ENCODE measurements around the gene SGCD.

The SGCD gene

DNA sequence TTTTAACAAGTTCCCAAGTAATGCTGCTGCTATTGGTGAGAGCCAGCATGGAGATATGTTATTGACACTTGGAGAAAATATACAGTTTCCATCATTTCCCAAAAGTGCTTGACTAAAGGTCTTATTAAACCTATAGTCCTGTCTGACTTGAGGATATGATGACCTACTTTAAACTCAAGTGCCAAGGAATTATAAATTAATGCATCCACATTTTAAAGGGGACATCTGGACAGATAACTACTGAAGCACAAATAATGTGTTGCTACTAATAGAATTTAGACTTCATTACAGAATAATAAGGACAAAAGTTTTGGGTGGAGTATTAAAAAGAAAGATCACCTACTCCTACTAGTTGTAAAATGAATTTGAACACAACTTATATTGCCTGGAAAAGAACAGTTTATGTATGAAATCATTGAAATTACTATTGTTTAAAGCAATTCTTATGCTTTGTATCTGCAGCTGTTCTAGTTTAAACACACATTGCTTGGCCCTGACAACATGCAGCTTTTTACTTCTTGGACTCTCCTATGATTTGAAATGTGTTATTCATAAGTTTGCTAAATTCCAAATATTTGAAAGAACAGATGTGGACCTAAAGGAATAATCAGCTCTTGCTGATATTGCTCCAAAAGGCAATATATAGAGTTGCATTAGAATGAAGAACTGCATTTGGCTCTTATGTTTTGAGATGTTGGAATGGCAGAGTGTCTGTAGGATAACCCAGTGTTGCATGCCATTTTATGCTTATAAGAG is 73.4 kb downstream of the SGCD start:
- no peak for FAIRE-seq

DNA sequence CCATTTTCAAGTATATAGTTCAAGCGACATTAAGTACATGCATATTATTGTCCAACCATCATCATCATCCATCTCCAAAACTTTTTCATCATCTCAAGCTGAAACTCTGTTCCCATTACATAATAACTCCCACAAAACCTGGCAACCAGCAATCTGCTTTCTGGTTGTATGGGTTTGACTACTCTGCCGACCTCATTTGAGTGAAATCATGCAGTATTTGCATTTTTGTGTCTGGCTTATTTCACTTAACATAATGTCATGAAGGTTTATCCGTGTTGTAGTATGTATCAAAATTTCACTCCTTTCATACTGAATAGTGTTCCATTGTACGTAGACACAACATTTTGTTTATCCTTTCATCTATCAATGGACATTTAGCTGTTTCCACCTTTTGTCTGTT is 74.8 kb downstream of the SGCD start:
- FAIRE-seq, result no peak
- DNase-seq (ENCODE audit: low spot score), result no peak

More for the DNA sequence above, 73.4 kb downstream of the SGCD start:
- no peak for DNase-seq (ENCODE audit: low spot score)

DNA sequence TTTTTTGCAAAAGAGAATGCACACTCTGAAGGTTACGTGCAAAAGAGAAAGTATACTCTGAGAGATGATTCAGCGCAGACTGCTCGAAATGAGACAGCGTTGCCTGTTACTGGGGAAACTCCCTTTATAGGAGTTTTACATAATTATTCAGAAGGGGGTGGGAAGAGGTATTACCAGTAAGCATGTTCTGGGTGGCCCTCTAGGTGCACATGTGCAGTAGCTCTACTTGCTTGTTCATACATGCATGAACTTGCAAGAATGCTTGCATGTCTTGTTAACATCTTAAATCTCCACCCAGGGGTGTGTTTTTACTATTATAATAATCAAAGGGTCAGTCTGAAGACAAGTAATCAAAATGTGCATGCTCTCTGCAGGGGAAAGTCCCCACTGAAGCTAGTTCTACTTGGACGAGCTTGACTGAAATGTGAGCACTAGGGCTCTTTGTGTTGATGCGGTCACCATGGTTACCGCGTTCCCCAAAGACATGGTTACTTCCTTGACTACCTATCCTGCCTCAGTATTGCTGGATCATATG is 75.5 kb downstream of the SGCD start:
- no peak for FAIRE-seq
- DNase-seq (ENCODE audit: low spot score), result no peak

DNA sequence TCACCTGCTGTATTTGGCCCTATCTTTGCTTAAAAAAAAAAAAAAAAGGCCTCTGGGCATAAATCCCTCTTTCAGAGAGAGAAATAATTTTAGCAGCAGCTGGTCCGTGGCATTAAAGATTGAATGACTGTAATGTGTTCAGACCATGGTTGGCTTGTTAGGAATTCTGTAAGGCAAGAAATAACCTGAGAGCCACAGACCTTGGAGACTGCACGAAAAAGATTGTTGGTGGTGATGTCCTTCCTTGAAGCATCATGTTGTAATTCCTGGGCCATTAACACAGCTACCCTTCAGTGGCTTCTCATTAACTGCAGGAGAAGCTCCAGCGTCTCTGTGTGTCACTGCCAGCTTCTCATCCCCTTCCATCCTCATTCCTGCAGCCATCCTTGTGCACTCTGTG is 79.0 kb downstream of the SGCD start:
- no peak for FAIRE-seq
- no peak for DNase-seq (ENCODE audit: low spot score)

DNA sequence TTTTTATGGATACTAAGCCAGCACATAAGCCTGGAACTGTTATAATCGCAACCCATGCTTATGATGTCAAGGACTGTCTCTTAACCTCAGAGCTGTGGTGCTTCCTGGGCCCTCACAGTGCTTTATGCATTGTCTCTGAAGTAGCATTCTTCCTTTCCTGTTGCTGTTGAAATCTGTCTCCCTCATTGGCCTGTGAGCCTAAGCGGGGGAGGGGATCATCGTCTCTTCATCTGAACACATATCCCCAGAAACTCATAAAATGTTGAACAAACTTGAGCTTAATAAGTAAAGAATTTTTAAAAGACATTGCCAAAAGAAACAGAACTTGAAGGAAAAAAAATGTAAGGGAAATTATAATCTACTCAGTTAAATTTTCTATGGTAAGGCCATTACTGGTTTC is 80.3 kb downstream of the SGCD start:
- no peak for FAIRE-seq

DNA sequence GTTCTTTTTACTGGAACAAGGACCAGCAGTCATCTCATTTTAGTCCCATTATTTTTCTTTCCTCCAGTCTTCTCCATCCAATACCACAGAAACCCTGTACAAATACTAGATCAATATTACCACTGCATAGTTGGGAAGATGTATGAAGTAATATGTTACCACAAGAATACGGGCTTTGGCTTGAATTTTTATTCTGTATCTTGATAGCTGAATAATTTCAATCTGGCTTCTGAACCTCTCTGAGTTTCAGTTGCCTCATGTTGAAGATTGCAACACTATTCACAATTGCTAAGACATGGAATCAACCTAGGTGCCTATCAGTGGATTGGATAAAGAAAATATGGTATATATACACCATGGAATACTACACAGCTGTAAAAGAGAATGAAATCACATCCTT is 82.9 kb downstream of the SGCD start:
- FAIRE-seq (no peak), DNase-seq (ENCODE audit: low spot score) (no peak)

More for the DNA sequence above, 80.3 kb downstream of the SGCD start:
- no peak for DNase-seq (ENCODE audit: low spot score)

DNA sequence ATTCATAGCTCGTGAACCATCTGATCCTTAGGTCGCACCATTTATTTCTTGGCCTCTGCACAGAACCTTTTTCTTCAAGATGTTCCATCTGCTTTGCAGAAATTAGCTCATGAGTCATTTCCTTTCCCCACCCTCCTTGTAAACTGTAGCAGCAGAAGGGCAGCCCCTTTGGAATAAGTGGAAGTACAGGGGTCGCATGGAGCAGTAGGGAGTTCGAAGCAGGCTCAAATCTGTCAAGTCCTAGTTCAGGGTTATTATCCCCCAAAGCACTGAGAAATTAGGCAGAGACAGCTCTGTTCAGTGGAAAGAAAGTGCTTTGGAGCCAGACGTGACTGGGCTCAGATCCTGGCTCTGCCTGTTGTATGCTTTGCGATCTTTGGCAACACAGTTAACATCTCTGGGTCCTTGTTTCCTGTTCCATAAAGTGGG is 84.2 kb downstream of the SGCD start:
- FAIRE-seq (no peak), DNase-seq (ENCODE audit: low spot score) (peak; percentile 21)

DNA sequence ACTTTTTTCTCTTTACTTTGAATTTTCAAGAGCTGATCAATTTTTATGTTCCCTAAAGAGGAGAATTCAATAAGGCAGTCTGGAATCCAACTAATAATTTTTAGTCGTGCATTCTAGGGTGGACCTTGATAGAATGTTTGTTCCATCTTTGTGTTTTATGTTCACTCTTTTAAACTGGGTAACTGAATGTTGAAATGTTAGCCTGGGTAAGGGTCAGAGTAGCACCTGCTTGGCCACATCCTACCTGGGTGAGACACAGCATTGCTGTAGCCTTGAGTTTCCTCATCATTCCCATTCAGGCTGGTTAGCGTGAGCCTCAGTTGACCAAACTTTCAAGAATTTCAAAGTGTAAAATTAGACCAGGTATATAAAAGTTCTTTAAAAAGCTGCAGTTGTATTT is 85.0 kb downstream of the SGCD start:
- no peak for DNase-seq (ENCODE audit: low spot score)
- FAIRE-seq, result no peak

DNA sequence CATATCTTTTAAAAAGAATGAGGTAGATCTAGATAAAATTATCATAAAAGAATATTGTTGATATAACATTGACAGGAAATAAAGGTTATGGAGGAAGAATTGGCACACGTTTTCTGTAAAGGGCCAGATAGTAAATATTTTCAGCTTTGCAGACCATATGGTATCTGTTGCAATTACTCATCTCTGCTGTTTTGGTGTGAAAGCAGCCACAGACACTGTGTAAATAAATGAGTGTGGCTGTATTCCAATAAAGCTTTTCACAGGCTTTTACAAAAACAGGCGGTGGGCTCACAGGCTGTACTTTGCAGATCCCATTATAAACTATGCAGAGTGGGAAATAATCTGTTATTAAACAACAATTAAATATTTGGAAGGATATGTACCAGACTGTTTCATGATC is 87.4 kb downstream of the SGCD start:
- no peak for FAIRE-seq

DNA sequence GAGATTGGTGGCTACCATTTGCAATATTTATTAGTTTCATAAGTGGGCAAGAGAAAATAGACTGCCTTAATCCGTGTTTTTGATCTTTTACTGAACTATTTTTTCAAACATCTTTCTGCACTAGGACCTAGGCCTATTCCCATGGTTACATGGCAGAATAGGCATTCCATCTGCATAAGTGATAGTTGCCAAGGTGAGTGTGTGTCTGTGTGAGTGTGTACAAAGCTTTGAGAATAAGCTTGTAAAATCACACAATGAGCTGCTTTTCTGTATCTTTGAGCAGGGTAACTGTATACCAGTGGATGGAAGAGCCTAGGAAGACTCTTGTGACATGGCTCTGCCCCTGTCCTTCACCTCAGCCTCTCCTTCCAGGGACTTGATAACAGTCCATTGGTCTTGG is 92.7 kb downstream of the SGCD start:
- FAIRE-seq, result no peak
- DNase-seq (ENCODE audit: low spot score), result no peak

More for the DNA sequence above, 87.4 kb downstream of the SGCD start:
- no peak for DNase-seq (ENCODE audit: low spot score)

DNA sequence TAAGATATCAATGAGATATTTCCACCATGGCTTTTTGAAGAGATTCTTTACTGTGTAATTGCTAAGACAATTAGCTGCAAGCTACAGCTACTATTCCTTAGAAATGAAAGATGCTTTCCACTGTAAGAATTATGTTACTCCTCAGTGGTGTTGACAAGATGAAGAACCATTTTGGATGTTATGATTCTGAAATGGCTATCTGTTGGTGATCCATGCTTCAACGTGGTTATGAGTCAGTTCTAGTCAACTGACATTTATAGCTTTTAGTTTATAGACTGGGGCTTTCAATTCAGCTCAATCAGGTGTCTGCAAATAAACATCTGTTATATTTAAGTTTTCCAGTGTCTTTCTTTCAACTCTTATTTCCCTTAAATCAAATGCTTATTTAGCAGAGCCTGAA is 93.7 kb downstream of the SGCD start:
- no peak for FAIRE-seq
- DNase-seq (ENCODE audit: low spot score), result no peak

DNA sequence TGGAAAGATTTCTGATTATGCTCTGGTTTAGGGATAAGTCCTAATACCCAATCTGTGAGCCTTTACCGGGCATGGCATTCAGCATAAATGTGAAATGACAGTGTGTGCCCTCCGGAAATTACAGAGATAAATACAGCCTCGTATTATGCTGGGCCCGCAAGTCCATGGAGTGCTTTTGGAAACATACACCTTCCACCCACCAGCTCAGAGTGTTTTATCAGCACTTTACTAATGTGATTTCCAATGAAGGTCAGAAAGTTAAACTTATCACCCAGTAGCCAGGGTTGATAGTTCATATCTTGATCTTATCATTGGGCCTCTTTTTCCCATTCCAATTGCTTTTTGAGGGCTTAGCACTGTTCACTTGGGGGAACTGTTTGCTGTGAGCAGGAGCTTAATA is 94.8 kb downstream of the SGCD start:
- DNase-seq (ENCODE audit: low spot score), result no peak
- FAIRE-seq, result no peak

DNA sequence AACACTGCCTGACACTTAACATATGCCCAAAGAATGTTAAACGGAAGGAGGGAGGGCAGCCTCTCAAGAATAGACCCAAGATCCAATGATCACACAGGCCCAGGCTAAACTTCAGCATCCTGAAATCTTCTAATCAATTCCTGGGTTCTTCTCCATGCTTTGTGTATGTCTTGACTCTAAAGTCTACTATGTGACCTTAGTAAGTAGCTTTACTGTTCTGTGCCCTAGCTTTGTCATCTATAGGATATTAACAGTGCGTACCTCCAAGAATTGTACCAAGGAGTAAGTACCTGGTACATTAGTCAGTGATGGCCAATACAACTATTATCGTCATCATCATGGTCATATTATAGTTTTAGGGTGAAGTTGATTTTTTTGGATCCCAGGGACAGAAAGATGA is 96.6 kb downstream of the SGCD start:
- FAIRE-seq, result no peak
- no peak for DNase-seq (ENCODE audit: low spot score)

DNA sequence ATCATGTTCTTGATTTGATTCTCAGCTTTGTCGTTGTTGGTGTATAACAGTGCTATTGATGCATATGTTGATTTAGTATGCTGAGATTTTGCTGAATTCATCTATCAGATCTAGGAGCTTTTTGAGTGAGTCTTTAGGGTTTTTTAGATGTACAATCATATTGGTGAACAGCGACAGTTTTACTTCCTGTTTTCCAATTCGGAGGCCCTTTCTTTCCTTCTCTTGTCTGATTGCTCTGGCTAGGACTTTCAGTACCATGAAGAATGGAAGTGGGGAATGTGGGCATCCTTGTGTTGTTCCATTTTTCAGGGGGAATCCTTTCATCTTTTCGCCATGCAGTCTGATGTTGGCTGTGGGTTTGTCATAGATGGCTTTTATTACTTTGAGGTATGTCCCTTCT is 100.4 kb downstream of the SGCD start:
- no peak for DNase-seq (ENCODE audit: low spot score)
- no peak for FAIRE-seq

DNA sequence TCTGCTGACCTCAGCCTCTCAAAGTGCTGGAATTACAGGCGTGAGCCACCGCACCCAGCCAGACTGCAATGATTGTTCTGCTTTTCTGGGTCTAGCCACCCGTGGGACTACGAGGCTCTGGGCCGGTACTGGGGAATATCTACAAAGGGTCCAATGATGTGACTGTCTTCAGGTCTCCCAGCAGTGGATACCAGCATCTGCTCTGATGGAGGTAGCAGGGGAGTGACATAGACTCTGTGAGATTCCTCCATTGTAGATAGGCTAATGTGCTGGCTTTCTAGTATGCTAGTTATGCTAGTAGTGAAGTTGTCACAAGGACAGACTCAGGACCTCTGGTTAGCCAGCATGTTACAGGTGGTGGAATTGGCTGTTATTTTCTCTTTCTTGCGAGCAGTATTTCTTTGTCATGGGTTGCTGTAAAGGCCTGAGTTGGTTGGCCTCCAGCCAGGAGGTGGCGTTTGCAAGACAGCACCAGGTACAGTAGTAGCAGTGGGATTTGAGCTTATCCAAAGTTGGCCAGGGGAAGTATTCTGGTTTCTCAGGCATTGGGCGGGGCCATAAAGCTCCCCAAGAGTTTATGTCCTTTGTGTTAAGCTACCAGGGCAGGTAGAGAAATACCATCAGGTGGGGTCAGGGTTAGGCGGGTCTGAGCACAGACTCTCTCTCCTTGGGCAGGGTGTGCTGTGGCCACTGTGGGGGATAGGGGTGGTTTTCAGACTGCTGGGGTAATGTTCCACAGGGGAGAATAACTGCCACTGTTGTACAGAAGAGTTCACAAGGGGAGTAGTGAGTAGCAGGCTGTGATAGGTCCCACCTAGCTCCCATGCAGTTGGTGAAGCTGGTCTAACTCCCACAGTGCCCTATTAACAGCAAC is 105.2 kb downstream of the SGCD start:
- DNase-seq (ENCODE audit: low spot score) (no peak), FAIRE-seq (no peak)

DNA sequence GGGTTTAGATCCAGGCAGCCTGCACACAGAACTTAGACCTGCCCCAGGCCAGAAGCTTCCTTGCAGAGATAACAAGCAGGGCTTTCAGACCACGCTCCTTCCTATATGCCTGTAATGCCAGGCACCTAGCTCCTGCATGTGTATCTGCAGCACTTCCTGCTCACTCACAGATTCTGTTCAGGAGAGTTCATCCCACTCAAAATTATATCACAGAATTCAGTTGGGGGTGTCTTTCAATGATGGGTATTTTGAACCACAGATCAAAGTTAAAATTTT is 105.8 kb downstream of the SGCD start:
- FAIRE-seq (no peak), DNase-seq (ENCODE audit: low spot score) (no peak)

DNA sequence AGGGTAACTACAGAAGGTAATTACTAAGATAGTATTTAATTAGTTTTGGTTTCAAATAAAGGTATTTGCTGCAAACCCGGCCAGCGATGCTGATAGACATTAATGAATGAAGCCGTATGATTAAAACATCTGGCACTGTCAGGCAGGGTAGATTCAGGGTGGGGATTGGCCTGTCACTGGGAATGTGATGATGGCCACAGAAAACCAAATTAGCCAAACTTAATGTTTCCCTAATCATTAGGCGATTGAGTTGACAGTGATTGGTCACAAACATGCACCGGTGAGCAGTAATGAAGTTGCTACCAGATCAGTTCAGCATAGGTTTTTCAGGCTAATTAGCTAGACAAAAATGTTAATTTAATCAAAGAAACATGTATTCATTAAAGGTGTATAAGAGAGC is 107.5 kb downstream of the SGCD start:
- no peak for FAIRE-seq
- no peak for DNase-seq (ENCODE audit: low spot score)

DNA sequence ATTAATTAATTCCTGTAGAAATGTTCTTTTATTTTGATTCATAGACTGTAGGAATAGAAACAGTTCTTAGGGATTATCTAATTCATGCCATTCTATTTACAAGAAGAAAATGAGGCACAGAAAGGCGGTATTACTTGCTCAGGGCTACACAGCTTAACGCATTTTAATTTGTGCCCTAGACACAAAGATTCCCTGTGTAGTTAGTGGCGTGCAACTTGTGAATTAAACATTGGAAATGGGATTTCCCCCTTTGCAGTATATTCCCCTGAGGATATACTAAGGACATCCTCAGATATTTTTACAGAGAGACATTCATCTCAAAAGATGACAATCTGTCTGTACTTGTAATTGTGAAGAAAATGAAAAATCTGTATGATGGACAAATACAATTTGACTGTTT is 108.1 kb downstream of the SGCD start:
- FAIRE-seq (no peak), DNase-seq (ENCODE audit: low spot score) (no peak)

DNA sequence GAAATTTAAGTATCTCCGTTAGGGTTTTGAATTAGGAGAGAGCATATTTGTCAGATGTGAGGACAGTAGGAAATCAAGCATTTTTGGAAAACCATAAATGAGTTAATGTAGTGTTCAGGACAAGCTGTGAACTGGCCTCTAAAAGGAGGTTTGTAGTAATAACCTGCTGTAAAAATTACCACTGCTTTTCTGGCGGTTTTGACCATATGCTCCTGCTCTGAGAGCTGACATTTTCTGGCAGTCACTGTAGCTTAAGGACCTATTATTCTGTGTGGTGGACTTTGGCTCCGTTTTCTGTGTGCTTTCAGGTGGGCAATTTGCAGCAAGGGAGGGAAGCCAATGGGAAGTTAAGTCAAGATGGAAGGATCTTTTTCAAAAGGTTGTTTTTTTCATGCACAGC is 111.1 kb downstream of the SGCD start:
- no peak for DNase-seq (ENCODE audit: low spot score)
- no peak for FAIRE-seq

DNA sequence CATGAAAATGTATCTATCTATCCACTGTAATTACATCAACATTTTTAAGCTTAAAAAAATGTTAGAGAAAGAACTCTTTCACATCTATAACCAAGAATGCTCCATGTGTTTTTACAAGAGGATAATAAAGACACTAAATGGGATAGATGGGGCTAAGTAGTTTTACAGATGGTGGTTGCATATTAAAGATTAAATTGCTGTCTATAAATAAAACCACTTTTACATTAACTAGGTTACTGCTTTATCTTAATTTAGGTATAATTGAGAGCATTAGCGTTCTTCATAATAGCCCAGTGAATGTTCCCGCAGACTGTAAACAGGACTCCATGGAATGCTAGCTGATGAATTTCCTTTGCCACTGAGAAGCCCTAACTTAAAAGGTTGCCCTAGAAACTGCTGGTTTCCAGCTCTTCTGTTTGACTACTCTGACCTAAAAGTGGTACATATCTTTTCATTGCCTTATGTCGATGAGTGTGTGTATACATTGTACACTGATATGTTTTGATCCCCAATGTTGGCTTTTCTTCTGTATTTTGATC is 117.9 kb downstream of the SGCD start:
- no peak for FAIRE-seq
- DNase-seq (ENCODE audit: low spot score), result no peak

DNA sequence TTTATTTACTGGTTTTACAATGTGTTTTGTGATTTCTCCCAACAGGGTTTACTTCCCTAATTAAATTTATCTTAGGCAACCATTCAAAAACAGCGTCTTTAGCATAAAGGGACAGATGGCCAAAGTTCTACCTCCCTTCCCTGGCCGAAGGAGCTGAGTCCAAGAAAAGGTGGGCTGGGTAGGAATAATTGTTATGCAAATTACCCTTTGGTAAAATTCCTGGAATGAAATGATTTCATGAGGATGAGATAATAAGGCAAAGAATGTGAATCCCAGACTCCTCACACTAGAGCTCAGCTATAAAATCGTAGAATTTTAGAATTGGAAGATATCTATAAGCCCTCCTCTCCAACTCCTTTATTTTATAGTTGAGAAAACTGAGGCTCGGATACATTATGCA is 119.6 kb downstream of the SGCD start:
- DNase-seq (ENCODE audit: low spot score) (no peak), FAIRE-seq (no peak)

DNA sequence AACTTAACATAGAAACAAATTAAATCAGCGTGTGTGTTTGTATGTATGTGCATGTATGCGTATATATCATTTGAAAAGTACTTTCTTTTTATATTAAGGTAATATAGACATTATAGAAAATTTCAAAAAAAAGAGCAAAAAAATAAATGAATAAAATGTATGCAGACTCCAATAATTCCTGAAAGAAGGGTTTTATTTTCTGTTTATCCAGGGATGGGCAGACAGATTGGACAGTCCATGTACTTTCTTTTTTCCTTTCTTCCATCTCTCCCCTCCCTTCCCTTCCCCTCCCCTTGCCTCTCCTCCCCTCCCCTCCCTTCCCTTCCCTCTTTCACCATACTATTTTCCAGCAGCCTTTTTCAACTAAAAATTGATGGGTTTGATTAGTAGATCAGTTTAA is 123.8 kb downstream of the SGCD start:
- FAIRE-seq, result no peak
- DNase-seq (ENCODE audit: low spot score), result no peak

DNA sequence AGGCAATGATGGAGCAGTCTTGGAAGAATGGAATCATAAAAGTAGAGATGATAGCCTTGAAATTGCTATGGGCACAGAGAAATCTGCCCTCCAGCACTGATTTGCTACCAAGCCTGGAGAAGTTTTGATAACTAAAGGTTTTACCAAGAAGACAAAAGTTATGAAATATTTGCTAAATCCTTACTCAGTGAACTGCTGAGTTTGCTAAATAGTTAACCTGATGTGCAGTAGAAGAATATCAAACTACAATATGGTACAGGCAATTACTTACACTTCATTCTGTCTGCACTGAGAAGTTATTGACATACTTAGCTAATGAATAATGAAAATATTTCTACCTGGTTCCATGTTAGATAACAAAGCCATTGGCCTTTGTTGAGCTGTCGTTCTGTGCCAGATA is 124.5 kb downstream of the SGCD start:
- no peak for DNase-seq (ENCODE audit: low spot score)
- no peak for FAIRE-seq
